GM19351 (cell line): ENCODE data around the gene ZNF100.
A peak's percentile ranks its signal among the peaks of the same experiment; 100 is the strongest.
"Not testable (repeated sequence)": the region's sequence is repeated elsewhere in the genome, so short reads cannot be mapped to it uniquely, and the experiment has no call there.

Source experiments
- ATAC-seq: cut with Tn5 transposase; IDR thresholded peaks from one replicate; pipeline ENCODE4 v1.9.1; 2021; ENCODE audit warnings: mild to moderate bottlenecking, moderate library complexity; ENCODE audit not compliant: unreplicated experiment

ZNF100 gene

DNA sequence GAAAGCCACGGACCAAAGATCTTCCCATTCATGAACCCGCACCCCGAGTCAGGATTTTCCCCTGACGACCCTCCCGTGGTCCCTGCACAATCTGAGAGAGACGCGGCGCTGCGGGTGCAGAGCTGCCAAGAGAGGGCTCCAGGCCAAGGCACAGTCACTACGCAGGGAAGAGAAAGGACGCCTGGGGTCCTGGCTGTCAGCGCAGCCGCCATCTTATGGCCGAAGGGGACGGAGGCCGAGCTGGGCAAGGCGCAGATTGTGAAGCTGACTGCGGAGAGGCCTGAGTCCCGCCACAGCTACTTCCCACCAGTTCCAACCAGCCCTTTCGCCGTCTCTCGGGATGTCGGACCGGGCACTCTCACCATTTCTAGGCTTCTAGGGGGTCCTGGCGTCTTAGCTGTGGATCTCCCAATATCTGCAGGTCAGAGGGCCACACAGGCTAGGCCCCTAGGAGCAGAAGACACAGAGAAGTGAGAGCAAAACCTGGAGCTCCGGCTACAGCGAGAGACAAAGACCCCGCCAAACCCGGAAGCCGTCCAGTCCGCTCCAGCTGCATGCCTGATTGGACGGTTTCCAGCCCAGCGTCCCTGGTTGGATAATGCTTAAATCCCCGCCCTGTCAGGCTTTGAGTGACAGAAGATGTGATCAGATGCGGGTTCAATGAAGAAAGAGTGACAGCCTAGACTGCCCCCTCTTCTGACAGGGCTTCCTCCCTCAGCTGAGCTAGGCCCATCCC is at the start of gene ZNF100:
Gene ZNF100, minus strand, starts transcription at position 515 of the 736 bp plus-strand sequence. Its CDS starts 150 bp downstream, at position 365.
- ATAC-seq: peak; percentile 92

DNA sequence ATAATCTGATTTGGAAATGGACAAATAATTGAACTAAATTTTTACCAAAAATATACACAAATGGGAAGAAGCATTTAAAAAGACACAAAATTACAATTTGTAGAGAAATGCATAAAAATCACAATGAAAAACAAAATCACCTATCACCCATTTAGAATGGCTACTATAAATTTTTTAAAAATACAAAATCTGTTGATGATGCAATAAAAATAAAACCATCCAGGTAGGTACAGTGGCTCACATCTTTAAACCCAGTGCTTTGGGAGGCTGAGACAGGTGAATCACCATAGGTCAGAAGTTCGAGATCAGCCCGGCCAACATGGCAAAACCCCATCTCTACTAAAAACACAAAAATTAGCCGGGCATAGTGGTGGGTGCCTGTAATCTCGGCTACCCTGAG is 45.1 kb upstream of the ZNF100 start:
- ATAC-seq: no peak

DNA sequence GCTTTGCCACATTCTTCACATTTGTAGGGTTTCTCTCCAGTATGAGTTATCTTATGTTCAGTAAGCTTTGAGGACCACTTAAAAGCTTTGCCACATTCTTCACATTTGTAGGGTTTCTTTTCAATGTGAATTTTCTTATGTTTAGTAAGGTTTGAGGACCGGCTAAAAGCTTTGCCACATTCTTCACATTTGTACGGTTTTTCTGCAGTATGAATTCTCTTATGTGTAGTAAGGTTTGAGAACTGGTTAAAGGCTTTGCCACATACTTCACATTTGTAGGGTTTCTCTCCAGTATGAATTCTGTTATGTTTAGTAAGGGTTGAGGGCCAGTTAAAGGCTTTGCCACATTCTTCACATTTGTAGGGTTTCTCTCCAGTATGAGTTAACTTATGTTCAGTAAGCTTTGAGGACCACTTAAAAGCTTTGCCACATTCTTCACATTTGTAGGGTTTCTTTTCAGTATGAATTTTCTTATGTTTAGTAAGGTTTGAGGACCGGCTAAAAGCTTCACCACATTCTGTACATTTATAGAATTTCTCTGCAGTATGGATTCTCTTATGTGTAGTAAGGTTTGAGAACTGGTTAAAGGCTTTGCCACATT is 41.1 kb upstream of the ZNF100 start:
- ATAC-seq: not testable (repeated sequence)

DNA sequence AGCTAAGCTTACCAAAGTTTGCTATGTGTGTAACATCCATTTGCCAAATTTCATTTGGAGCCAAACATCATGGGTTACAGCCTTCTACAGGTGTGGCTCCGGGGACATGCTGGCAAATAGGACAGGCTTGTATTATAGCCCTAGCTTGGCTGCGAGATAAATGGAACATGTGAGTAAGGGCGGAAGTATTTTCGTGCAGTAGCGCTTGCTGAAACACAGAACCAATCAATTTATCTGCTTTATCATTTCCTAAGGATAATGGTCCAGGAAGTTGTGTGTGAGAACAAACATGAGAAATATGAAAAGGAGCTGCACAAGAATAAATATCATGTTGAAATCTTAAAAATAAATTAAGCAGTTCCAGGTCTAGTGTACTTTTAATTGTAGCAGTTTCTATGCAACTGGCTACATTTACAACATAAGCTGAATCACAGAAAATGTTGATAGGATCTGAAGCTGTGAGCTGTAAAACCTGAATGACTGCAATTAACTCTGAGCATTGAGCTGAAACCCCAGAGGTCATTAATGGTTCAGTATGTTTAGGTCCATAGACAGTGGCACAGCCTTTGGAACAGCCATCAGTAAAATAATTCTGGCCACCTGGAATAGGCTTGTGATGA is 22.2 kb upstream of the ZNF100 start:
- ATAC-seq: no peak

DNA sequence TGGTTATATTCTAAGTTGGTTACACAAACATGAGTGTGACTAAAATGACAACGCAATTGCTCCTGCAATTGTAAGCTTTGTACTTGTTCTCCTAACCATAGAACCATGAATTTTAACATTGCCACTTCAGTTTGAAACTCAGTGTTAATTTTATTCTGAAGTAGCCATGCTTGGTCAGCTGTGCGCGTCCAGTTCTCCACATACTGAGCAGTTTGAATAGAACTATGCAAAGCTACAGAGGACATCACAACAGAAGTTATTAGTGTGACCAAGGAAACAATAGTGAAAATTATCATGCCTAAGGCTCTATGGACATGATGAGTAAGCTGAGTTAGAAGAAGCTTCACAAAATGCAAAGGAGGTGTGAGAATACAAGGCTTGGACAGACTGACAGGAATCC is 19.6 kb upstream of the ZNF100 start:
- no peak for ATAC-seq

DNA sequence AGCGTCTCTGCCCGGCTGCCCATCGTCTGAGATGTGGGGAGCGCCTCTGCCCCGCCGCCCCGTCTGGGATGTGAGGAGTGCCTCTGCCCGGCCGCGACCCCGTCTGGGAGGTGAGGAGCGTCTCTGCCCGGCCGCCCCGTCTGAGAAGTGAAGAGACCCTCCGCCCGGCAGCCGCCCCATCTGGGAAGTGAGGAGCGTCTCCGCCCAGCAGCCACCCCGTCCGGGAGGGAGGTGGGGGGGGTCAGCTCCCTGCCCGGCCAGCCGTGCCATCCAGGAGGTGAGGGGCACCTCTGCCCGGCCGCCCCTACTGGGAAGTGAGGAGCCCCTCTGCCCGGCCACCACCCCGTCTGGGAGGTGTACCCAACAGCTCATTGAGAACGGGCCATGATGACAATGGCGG is 8.4 kb upstream of the ZNF100 start:
- ATAC-seq: not testable (repeated sequence)

DNA sequence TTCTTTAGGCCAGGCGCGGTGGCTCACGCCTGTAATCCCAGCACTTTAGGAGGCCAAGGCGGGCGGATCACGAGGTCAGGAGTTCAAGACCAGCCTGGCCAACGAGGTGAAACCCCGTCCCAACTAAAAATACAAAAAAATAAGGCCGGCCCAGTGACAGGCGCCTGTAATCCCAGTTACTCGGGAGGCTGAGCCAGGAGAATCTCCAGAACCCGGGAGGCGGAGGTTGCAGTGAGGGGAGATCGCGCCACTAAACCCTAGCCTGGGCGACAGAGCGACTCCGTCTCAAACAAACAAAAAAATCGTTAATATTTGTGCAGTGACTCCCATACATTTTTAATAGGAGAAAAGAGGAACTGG is 694 bp downstream of the ZNF100 start:
- peak; percentile 6 for ATAC-seq

DNA sequence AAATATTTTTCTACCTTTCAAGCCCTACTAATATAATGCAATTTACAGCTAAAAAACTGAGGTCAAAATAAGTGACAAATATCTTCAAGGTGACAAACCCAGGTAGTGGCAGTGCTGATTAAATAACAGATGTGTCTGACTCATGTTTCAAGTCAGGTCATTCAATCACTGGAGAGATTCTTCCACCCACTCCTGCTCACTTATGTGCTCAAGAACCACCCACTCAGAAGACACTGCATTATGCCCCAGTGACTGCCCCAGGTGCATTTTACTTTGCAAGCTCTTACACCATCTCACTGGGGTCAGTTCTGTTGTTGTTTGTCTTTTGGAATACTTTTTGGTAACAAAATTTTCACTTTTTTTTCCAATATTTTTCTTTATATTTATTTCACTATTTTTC is 2.2 kb downstream of the ZNF100 start:
- no peak for ATAC-seq

DNA sequence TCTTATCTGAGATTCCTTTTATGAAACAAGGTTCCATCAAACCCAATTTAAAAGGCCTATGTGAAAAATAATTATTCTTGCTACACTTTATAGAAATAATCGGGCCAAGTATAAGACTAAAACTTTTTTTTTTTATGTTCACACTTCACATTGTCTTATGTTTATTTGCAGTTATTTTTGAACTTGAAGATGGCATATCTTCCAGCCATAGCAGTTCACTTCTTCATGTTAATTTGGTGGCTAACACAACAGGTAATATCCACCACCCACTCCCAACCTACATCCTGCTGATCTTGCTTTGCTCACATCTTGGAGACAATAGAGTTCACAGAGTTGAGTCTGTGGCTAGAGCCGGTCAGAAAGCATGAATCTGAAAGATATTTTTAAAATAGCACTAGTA is 5.8 kb downstream of the ZNF100 start:
- not testable (repeated sequence) for ATAC-seq

DNA sequence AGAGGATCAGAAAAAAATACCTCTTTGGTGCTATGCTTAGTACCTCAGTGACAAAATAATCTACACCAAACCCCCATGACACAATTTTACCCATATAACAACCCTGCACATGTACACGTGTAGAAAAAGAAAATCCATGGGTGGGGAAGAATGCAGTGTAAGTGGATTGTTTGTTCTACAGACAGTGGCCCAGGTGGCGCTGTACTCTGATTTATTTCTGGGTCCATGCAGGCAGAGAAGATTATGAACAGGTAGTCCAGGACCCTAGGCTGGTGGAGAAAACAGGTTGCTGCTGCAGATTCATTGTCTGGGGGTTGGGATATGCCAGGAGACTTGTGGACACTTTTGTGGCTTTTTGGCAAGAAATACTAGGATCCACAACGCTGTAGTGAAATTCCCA is 9.1 kb downstream of the ZNF100 start:
- ATAC-seq: no peak

DNA sequence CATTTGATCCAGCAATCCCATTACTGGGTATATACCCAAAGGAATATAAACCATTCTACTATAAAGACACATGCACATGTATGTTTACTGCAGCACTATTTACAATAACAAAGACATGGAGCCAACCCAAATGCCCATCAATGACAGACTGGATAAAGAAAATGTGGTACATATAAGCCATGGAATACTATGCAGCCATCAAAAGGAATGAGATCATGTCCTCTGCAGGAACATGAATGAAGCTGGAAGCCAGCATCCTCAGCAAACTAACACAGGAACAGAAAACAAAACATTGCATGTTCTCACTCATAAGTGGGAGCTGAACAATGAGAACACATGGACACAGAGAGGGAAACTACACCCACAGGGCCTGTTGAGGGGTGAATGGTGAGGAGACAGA is 11.8 kb downstream of the ZNF100 start:
- ATAC-seq: not testable (repeated sequence)

DNA sequence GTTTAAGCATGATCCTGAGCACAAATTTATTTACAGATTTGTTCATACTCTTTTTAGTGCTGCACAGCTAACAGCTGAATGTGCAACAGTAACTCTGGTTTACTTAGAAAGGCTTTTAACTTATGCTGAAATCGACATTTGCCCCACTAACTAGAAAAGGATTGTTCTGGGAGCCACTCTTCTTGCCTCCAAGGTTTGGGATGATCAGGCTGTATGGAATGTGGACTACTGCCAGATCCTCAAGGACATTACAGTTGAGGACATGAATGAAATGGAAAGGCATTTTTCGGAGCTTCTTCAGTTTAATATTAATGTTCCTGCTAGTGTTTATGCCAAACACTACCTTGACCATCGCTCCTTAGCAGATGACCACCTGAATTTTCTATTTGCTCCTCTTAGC is 16.0 kb downstream of the ZNF100 start:
- ATAC-seq: no peak

DNA sequence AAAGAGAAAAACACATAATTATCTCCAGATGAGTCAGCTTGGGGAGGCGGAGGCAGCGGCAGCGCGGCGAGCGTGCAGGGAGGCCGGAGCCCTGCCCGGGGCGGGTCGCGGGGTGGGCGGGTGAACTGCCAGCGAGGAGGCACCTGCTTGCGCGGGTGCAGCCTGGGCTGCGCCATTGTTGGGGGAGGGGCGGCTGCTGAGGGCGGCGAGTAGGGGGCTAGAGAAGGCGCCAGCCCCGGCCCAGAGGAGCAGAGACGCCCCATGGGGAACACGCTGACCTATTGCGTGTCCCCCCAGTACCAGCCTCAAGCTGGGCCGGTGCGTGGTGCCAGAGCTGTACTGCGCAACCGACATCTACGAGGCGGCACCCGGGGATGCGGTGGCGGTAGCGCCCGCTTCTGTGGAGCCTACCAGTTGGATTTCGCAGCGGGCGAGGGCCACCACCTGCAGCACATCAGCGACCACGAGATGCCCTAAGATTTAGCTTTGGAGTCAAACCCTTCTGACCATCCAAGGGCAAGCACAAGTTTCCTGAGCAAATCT is 16.7 kb downstream of the ZNF100 start:
- no peak for ATAC-seq

DNA sequence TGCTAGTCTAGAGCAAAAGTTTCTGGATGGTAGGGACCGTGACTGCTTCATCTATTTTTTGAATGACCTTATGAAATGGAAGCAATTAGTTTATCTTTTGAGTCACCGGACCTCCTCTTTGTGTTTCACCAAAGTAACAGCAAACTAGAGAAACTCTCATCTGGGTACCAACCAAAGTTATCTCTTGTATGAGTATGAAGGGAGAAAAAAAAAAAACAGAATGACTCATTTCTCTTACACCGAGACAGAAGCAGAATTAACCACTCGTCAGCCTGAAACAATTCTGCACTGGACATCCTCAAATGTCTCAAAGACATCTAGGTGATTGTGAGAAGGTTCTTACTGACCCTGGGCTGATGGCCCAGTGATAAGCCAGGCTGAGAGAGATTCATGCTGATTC is 18.3 kb downstream of the ZNF100 start:
- ATAC-seq: no peak

DNA sequence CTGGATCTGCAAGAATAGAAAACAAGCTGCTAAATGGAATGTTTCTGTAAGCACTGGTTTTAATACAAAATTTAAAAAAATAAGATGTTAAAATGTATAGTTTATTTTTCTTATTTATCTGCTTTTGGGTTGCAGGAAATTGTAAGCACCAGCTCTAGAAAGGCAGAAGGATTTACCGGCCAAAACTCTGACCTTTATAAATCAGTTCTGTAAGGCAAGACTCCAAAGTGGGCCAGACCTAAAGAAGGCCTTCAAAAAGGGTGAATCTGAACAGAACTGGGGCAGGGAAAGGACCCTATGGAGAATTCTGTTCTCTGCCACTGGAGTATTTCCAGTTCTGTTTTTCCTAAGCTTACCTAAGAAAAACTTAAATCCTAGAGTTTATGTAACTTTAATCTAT is 19.3 kb downstream of the ZNF100 start:
- ATAC-seq: no peak

DNA sequence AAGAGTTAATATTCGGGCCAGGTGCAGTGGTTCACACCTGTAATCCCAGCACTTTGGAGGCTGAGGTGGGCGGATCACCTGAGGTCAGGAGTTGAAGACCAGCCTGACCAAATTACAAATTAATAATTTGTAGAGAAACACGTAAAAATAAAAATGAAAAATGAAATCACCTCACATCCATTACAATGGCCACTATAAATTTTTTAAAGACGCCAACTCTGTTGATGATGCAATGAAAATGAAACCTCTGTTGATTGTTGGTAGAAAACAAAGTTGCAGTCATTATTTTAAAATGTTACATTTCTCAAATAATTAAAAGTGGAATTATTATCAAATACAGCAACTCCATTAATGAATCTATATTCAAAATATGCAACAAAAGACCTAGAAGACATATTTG is 26.8 kb downstream of the ZNF100 start:
- ATAC-seq: no peak

DNA sequence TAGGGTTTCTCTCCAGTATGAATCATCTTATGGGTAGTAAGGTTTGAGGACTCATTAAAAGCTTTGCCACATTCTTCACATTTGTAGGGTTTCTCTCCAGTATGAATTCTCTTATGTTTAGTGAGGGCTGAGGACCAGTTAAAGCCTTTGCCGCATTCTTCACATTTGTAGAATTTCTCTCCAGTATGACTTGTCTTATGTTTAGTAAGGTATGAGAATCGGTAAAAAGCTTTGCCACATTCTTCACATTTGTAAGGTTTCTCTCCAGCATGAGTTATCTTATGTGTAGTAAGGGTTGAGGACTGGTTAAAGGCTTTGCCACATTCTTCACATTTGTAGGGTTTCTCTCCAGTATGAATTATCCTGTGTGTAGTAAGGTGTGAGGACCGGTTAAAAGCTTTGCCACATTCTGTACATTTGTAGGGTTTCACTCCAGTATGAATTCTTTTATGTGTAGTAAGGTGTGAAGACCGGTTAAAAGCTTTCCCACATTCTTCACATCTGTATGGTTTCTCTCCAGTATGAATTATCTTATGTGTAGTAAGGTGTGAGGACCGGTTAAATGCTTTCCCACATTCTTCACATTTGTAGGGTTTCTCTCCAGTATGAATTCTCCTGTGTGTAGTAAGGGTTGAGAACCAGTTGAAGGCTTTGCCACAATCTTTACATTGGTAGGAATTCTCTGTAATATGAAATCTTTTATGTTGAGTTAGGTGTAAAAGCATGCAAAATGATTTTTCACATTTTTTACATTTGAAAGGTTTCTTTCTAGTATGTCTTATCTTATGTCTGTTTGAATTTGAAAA is 40.2 kb downstream of the ZNF100 start:
- ATAC-seq: not testable (repeated sequence)

DNA sequence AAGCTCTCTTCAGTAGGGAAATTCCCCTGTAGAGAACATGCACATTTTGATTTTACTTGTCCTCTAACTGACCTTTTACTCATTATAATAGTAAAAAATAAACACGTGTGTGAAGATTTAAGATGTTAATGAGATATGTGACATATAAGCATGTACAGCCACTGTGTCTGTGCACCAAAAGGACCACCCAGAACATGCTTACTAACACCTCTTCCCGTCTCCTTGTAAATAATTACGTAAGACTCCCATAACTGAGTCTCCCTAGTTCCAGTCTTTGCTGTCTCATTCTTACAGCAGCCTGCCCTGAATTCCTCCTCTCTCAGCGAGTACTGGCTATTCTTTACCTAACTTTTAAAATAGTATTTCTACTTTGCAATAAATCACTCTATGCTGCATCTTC is 53.6 kb downstream of the ZNF100 start:
- ATAC-seq: no peak

DNA sequence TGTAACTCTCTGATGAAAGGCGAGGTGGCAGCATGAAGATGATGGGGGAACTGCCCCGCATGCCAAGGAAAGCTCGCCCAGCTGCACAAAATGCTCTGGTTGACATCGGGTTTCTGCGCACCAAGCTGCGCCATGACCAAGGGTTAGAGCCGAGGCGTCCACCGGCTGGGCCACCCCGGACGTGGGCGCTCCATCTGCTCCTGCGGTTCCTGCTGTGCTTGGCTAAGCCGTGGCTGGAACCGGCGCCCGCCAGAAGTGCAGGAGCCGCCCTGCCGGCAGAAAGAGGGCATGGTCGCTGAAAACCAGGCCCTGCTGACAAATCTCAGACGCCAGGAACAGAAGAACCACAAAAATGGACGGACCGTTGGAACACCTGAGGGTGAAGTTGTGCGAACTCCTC is 57.9 kb downstream of the ZNF100 start:
- ATAC-seq: no peak

DNA sequence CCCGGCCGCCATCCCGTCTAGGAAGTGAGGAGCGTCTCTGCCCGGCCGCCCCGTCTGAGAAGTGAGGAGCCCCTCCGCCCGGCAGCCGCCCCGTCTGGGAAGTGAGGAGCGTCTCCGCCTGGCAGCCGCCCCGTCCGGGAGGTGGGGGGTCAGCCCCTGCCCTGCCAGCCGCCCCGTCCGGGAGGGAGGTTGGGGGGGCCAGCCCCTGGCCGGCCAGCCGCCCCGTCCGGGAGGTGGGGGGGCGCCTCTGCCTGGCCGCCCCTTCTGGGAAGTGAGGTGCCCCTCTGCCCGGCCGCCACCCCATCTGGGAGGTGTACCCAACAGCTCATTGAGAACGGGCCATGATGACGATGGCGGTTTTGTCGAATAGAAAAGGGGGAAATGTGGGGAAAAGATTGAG is 59.5 kb downstream of the ZNF100 start:
- not testable (repeated sequence) for ATAC-seq

DNA sequence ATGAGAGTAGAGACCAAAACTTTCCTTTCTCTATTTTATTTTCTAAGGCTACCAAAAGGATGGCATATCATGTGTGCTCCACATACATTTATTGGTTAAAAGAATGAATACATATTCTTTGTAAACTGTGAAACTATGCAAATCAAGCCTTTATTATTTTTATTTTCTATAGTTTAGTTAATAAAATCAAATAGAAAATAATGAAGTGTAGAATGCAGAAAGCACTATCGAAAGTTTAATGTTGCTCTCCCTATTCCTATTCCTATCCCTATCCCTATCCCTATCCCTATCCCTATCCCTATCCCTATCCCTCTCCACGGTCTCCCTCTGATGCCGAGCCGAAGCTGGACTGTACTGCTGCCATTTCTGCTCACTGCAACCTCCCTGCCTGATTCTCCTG is 60.3 kb downstream of the ZNF100 start:
- no peak for ATAC-seq
